GM23338 (cell line): ENCODE measurements around the gene PLEKHD1. TPM values are rescaled to one million over a fixed set of nuclear protein-coding genes. Genes with fewer than 3 reads are reported as not detected.
"Not testable (repeated sequence)": the region's sequence is repeated elsewhere in the genome, so short reads cannot be mapped to it uniquely, and the experiment has no call there.

Experiments
- ATAC-seq: fragments of 200-7000 bp; cut with Tn5 transposase; 3 replicates; pipeline ENCODE4 v1.9.1; 2020
- DNase-seq: peaks from one replicate; pipeline ENCODE4 v3.0.0-alpha.2; 2015; ENCODE audit warnings: low spot score
- H2AFZ ChIP-seq: fragments of 200-600 bp; sonication (generic); 2 replicates; pipeline ENCODE4 v1.8.0; 2016; ENCODE audit warnings: antibody characterized with exemption, mild to moderate bottlenecking, moderate library complexity
- H3F3A ChIP-seq: fragments of 200-600 bp; sonication (generic); replicated peaks from 2 replicates; pipeline ENCODE4 v1.8.0; 2017; ENCODE audit warnings: antibody characterized with exemption, mixed run types, low read depth
- H3K27ac ChIP-seq: fragments of 200-600 bp; sonication (generic); 2 replicates; pipeline ENCODE4 v1.6.1; 2016; ENCODE audit warnings: low read depth
- H3K27me3 ChIP-seq: fragments of 200-600 bp; sonication (generic); 2 replicates; pipeline ENCODE4 v1.8.0; 2016; ENCODE audit warnings: mild to moderate bottlenecking, mixed run types, moderate library complexity; ENCODE audit not compliant: insufficient read depth
- H3K36me3 ChIP-seq: fragments of 200-600 bp; sonication (generic); 2 replicates; pipeline ENCODE4 v1.8.0; 2016; ENCODE audit warnings: mild to moderate bottlenecking; ENCODE audit not compliant: insufficient read depth
- H3K4me1 ChIP-seq: fragments of 200-600 bp; sonication (generic); 2 replicates; pipeline ENCODE4 v1.8.0; 2016; ENCODE audit warnings: mild to moderate bottlenecking, moderate library complexity; ENCODE audit not compliant: insufficient read depth
- H3K4me2 ChIP-seq: fragments of 200-600 bp; sonication (generic); 2 replicates; pipeline ENCODE4 v1.7.1; 2017; ENCODE audit warnings: mixed run types
- H3K4me3 ChIP-seq: fragments of 200-600 bp; sonication (generic); 2 replicates; pipeline ENCODE4 v1.6.1; 2016; ENCODE audit warnings: mixed run types
- H3K79me2 ChIP-seq: fragments of 200-600 bp; sonication (generic); replicated peaks from 2 replicates; pipeline ENCODE4 v1.8.0; 2017; ENCODE audit warnings: mild to moderate bottlenecking; ENCODE audit not compliant: insufficient read depth
- H3K9me2 ChIP-seq: fragments of 200-600 bp; sonication (generic); 2 replicates; pipeline ENCODE4 v1.8.0; 2017; ENCODE audit not compliant: insufficient read depth
- H4K20me1 ChIP-seq: fragments of 200-600 bp; sonication (generic); replicated peaks from 2 replicates; pipeline ENCODE4 v1.8.0; 2017; ENCODE audit warnings: mild to moderate bottlenecking; ENCODE audit not compliant: insufficient read depth
- H3K27ac Mint-ChIP-seq: 2 replicates; pipeline ENCODE4 v1.8.0; 2020; ENCODE audit warnings: inconsistent platforms, mild to moderate bottlenecking, moderate library complexity, mixed read lengths
- H3K27me3 Mint-ChIP-seq: 3 replicates; pipeline ENCODE4 v1.8.0; 2022; ENCODE audit warnings: low read depth, mild to moderate bottlenecking, moderate library complexity, mixed read lengths, inconsistent platforms; ENCODE audit not compliant: insufficient read depth, poor library complexity
- H3K36me3 Mint-ChIP-seq: 3 replicates; pipeline ENCODE4 v1.8.0; 2021; ENCODE audit warnings: low read depth, mild to moderate bottlenecking, inconsistent platforms, moderate library complexity, mixed read lengths
- H3K4me1 Mint-ChIP-seq: 3 replicates; pipeline ENCODE4 v1.8.0; 2020; ENCODE audit warnings: mild to moderate bottlenecking, inconsistent platforms, mixed read lengths
- H3K4me3 Mint-ChIP-seq: 3 replicates; pipeline ENCODE4 v1.8.0; 2021; ENCODE audit warnings: moderate library complexity, mild to moderate bottlenecking, inconsistent platforms, mixed read lengths
- H3K9me3 Mint-ChIP-seq: 3 replicates; pipeline ENCODE4 v1.8.0; 2020; ENCODE audit warnings: moderate library complexity, mild to moderate bottlenecking, inconsistent platforms, mixed read lengths
- CTCF ChIP-seq, 2 experiments: fragments of 200-600 bp in 1 of 2; sonication (generic) in 1 of 2; conservative IDR thresholded peaks; 2 replicates each; pipeline versions ENCODE4 v1.5.1 to v1.6.1; 2016 to 2017; ENCODE audit warnings: antibody characterized with exemption in 2 of 2, low read depth in 2 of 2, mild to moderate bottlenecking in 2 of 2, moderate library complexity in 1 of 2
- ZNF114 ChIP-seq: fragments of 250-450 bp; sonication (Bioruptor Pico); IDR thresholded peaks from 2 replicates; pipeline ENCODE4 v1.5.0; 2020; ENCODE audit warnings: mild to moderate bottlenecking, moderate library complexity
- polyA plus RNA-seq: library from polyadenylated mRNA; unstranded; fragments of >200 nt; fragmentation: Nextera tagmentation; extraction: Ambion mirVana; gene quantifications from 2 replicates; pipeline ENCODE4 v1.2.1, GENCODE V29; 2016
- total RNA-seq: library from RNA; depleted of rRNA; stranded (reverse); fragments of >200 nt; shearing (Covaris generic); gene quantifications from 2 replicates; pipeline ENCODE4 v1.2.3, GENCODE V29; 2014

PLEKHD1 gene
- total and polyA plus RNA-seq, 2 experiments from 2014 or later: 0.19 to 0.28 TPM

GRCh38 chr14:69475194-69475818 lies 9.2 kb upstream of the PLEKHD1 start:
- no peaks in the 10 kb centered on the region for H4K20me1 ChIP-seq
- no peak overlapping the region for H3K27ac ChIP-seq
- Mint-ChIP-seq H3K36me3 (no peaks in the 10 kb centered on the region), H3K27ac (no peak overlapping the region), H3K4me1 (no peaks in the 10 kb centered on the region), H3K27me3 (peaks cover 15% of the 10 kb centered on the region), H3K4me3 (no peak overlapping the region), H3K9me3 (peaks cover 6% of the 10 kb centered on the region; the same call in 2 of the 3 replicates)
- no peaks in the 10 kb centered on the region for H3K36me3 ChIP-seq
- H3K79me2 ChIP-seq: no peaks in the 10 kb centered on the region
- H3K4me3 ChIP-seq: no peak overlapping the region
- H2AFZ ChIP-seq: no peak overlapping the region
- H3K4me2 ChIP-seq: no peak overlapping the region
- DNase-seq (peak; percentile 65), ATAC-seq (peak; percentile 80)
- no peaks in the 10 kb centered on the region for H3K4me1 ChIP-seq
- TF ChIP-seq ZNF114 (CRISPR knock-in tag) (no peak), CTCF (conservative IDR thresholded peaks at IDR 0.05; ENCODE audit: low read depth in 2 of 2) (peak; percentile 62 to 71)
- H3K9me2 ChIP-seq: no peaks in the 10 kb centered on the region
- H3K27me3 ChIP-seq: no peaks in the 10 kb centered on the region
- H3F3A ChIP-seq: no peaks in the 10 kb centered on the region

- not testable (repeated sequence) for ATAC-seq, H3K4me1 Mint-ChIP-seq, H3K79me2 ChIP-seq
Measured at GRCh38 chr14:69476824-69477450, 7.6 kb upstream of the PLEKHD1 start.

GRCh38 chr14:69478055-69478454 lies 6.5 kb upstream of the PLEKHD1 start:
- H3K27ac Mint-ChIP-seq, H3K36me3 ChIP-seq, DNase-seq, H3K9me3 Mint-ChIP-seq, H3K4me3 Mint-ChIP-seq, H2AFZ ChIP-seq, H3K9me2 ChIP-seq, H3K79me2 ChIP-seq, H4K20me1 ChIP-seq, H3K4me1 ChIP-seq, H3F3A ChIP-seq, H3K4me3 ChIP-seq, H3K4me2 ChIP-seq, H3K27ac ChIP-seq, H3K4me1 Mint-ChIP-seq, H3K36me3 Mint-ChIP-seq, ATAC-seq: not testable (repeated sequence)
- peaks cover 32% of the 10 kb centered on the region for H3K27me3 Mint-ChIP-seq
- H3K27me3 ChIP-seq: peaks cover 23% of the 10 kb centered on the region

More at GRCh38 chr14:69476824-69477450, 7.6 kb upstream of the PLEKHD1 start:
- not testable (repeated sequence) for DNase-seq, H2AFZ ChIP-seq, H3F3A ChIP-seq, H3K27ac ChIP-seq, H3K4me3 ChIP-seq, H3K27ac Mint-ChIP-seq, H3K4me2 ChIP-seq, H3K36me3 ChIP-seq, H3K36me3 Mint-ChIP-seq, H4K20me1 ChIP-seq, H3K4me1 ChIP-seq, H3K9me2 ChIP-seq, H3K4me3 Mint-ChIP-seq, H3K9me3 Mint-ChIP-seq
- peaks cover 21% of the 10 kb centered on the region for H3K27me3 Mint-ChIP-seq
- peaks cover 12% of the 10 kb centered on the region for H3K27me3 ChIP-seq
